ENCODE measurements around the gene DLGAP3. TPM values are rescaled to one million over a fixed set of nuclear protein-coding genes. Genes with fewer than 3 reads are reported as not detected.
"Not testable (repeated sequence)": the region's sequence is repeated elsewhere in the genome, so short reads cannot be mapped to it uniquely, and the experiment has no call there.

The DLGAP3 gene
- total RNA-seq, 4 donors from 2014 or later, result 0.18 to 0.19 TPM; not detected in 2

GRCh38 chr1:34822202-34822601, 107.2 kb downstream of the DLGAP3 start:
- WGBS, 2 donors, result 82 to 88% methylated on average over 3 of the region's 3 CpGs
- no peak for DNase-seq
- Histone ChIP-seq H3K4me1 (peaks cover 0 to 9% (median 0%) of the 10 kb centered on the region in 3 donors), H3K4me3 (no peak overlapping the region), H3K27ac (no peak overlapping the region), H3K9me3 (no peaks in the 10 kb centered on the region), H3K36me3 (no peaks in the 10 kb centered on the region), H3K27me3 (no peaks in the 10 kb centered on the region)
- TF ChIP-seq POLR2A (IDR thresholded peaks at IDR 0.05) (no peak), CTCF (IDR thresholded peaks at IDR 0.05) (no peak)
- intact Hi-C loops (cut with DNase I), result no loop called here

- H3K4me3 ChIP-seq; H3K27ac ChIP-seq; H3K4me1 ChIP-seq; H3K27me3 ChIP-seq; DNase-seq; H3K9me3 ChIP-seq; intact Hi-C loops (cut with DNase I); H3K36me3 ChIP-seq: not testable (repeated sequence)
- 87 to 100% methylated on average over 2 of the region's 2 CpGs for WGBS, 2 donors
These were observed 110.6 kb downstream of the DLGAP3 start for GRCh38 chr1:34818862-34819261.

GRCh38 chr1:34816778-34817177, 112.7 kb downstream of the DLGAP3 start:
- intact Hi-C loops (cut with DNase I), result no loop called here
- TF ChIP-seq POLR2A (IDR thresholded peaks at IDR 0.05), result no peak
- TF ChIP-seq CTCF (IDR thresholded peaks at IDR 0.05), result no peak
- 65 to 78% methylated on average over 3 of the region's 3 CpGs for WGBS, 2 donors
- Histone ChIP-seq H3K9me3 (no peaks in the 10 kb centered on the region), H3K4me1 (no peaks in the 10 kb centered on the region), H3K4me3 (no peak overlapping the region), H3K27me3 (no peaks in the 10 kb centered on the region), H3K36me3 (no peaks in the 10 kb centered on the region), H3K27ac (no peak overlapping the region)
- DNase-seq, result no peak

GRCh38 chr1:34816332-34816731, 113.1 kb downstream of the DLGAP3 start:
- Histone ChIP-seq H3K27me3 (no peaks in the 10 kb centered on the region), H3K4me3 (no peak overlapping the region), H3K36me3 (no peaks in the 10 kb centered on the region), H3K9me3 (no peaks in the 10 kb centered on the region), H3K27ac (no peak overlapping the region), H3K4me1 (no peaks in the 10 kb centered on the region)
- DNase-seq, result no peak
- intact Hi-C loops (cut with DNase I), result no loop called here
- TF ChIP-seq POLR2A (IDR thresholded peaks at IDR 0.05) (no peak), CTCF (IDR thresholded peaks at IDR 0.05) (no peak)

Other genes with a start within 250 kb of the DLGAP3 start
- gene GJB5, start 174.6 kb downstream of the DLGAP3 start, total RNA-seq, result 100 to 1,000 TPM in 2 of 4 donors, 10 to 100 TPM in 2; 91.7 to 123 (median 104) TPM
- 1 to 10 TPM; 1.3 to 6.7 (median 2.2) TPM for gene GJB4, start 169.9 kb downstream of the DLGAP3 start, total RNA-seq
- 100 to 1,000 TPM in 2 of 4 donors, 10 to 100 TPM in 2; 82.6 to 123 (median 94.4) TPM for gene GJB3, start 148.4 kb downstream of the DLGAP3 start, total RNA-seq
- 1 to 10 TPM; 2.0 to 5.0 (median 3.5) TPM for gene GJA4, start 136.7 kb downstream of the DLGAP3 start, total RNA-seq
- 10 to 100 TPM; 29.5 to 41.8 (median 36.0) TPM for gene SMIM12, start 69.9 kb downstream of the DLGAP3 start, total RNA-seq
- 10 to 100 TPM in 2 of 4 donors, 1 to 10 TPM in 2; 3.3 to 28.0 (median 16.1) TPM for gene TMEM35B, start 55.7 kb upstream of the DLGAP3 start, total RNA-seq
- gene ZMYM6, start 102.3 kb upstream of the DLGAP3 start, total RNA-seq, result 10 to 100 TPM in 3 of 4 donors, 1 to 10 TPM in 1; 9.7 to 23.8 (median 15.5) TPM
- 10 to 100 TPM; 10.6 to 18.1 (median 11.9) TPM for gene ZMYM1, start 149.7 kb upstream of the DLGAP3 start, total RNA-seq